K562 (cell line): ENCODE measurements around the gene GLRX5. TPM values are rescaled to one million over a fixed set of nuclear protein-coding genes. Genes with fewer than 3 reads are reported as not detected.
A peak's percentile ranks its signal among the peaks of the same experiment; 100 is the strongest.

Source experiments
- ATAC-seq: fragments of 200-7000 bp; cut with Tn5 transposase; 3 replicates; pipeline ENCODE4 v1.9.1; 2020; ENCODE audit warnings: moderate library complexity
- BruUV-seq: library from RNA; stranded (reverse); fragments of 400-500 nt; replicated peaks from 2 replicates; lab custom pipeline; 2021; lab: Mats Ljungman, UMichigan
- CTCF ChIA-PET: fragments of 300-600 bp; formaldehyde crosslinking; extraction: SDS; loops from one replicate; lab custom pipeline; 2021; ENCODE audit warnings: low intra/inter-chr PET ratio; lab: Yijun Ruan, JAX
- POLR2A ChIA-PET: fragments of 300-600, 350-650 bp; sonication (Branson Sonifier 250); formaldehyde crosslinking; extraction: SDS; loops from one replicate; lab custom pipeline; 2021; ENCODE audit warnings: antibody characterized with exemption, inconsistent platforms; lab: Yijun Ruan, JAX
- DNase-seq, 4 experiments: peaks; one replicate each; pipeline versions ENCODE4 v3.0.0 to v3.0.0-alpha.2; 2011 to 2018; ENCODE audit warnings: low spot score in 3 of 4, mixed read lengths in 3 of 4; ENCODE audit errors: extremely low read depth in 1 of 4
- FAIRE-seq: peaks from 2 replicates; lab custom pipeline; 2011; peaks lifted over from hg19 to GRCh38; lab: Jason Lieb, UNC
- H2AFZ ChIP-seq: 2 replicates; pipeline ENCODE4 v1.6.0; 2011; ENCODE audit warnings: low read depth, low read length, control low read depth, inconsistent platforms
- H3K27ac ChIP-seq: fragments of 200-600 bp; 3 replicates; pipeline ENCODE4 v1.8.0; 2011; ENCODE audit warnings: low read depth, mild to moderate bottlenecking, control low read depth, inconsistent platforms, low read length, moderate library complexity, mixed read lengths; ENCODE audit errors: extremely low read depth
- H3K27me3 ChIP-seq, 2 experiments: fragments of 300-600 bp in 1 of 2; 2 replicates in 1 of 2; 3 replicates in 1 of 2; pipeline versions ENCODE4 v1.6.0 to v1.8.0; 2011; ENCODE audit warnings: inconsistent platforms in 2 of 2, low read length in 2 of 2, mild to moderate bottlenecking in 1 of 2, mixed read lengths in 1 of 2, moderate library complexity in 1 of 2; ENCODE audit not compliant: control insufficient read depth in 2 of 2, insufficient read depth in 2 of 2
- H3K36me3 ChIP-seq: fragments of 300-600 bp; 3 replicates; pipeline ENCODE4 v1.8.0; 2011; ENCODE audit warnings: mild to moderate bottlenecking, low read length, inconsistent platforms; ENCODE audit not compliant: control insufficient read depth, insufficient read depth
- H3K4me1 ChIP-seq, 2 experiments: fragments of 200-600 bp in 1 of 2; replicated peaks in 1 of 2; 2 replicates in 1 of 2; 3 replicates in 1 of 2; pipeline versions ENCODE4 v1.5.1 to v1.8.0; 2011; ENCODE audit warnings: inconsistent platforms in 2 of 2, low read length in 2 of 2, mild to moderate bottlenecking in 1 of 2, mixed read lengths in 1 of 2, moderate library complexity in 1 of 2; ENCODE audit not compliant: control insufficient read depth in 2 of 2, insufficient read depth in 2 of 2
- H3K4me2 ChIP-seq: 2 replicates; pipeline ENCODE4 v1.6.1; 2011; ENCODE audit warnings: low read length, control low read depth, inconsistent platforms, mixed read lengths; ENCODE audit not compliant: insufficient read depth
- H3K4me3 ChIP-seq: fragments of 200-600 bp; sonication (generic), shearing (Covaris generic); 2 replicates; pipeline ENCODE4 v1.5.1; 2016; ENCODE audit warnings: control low read depth, inconsistent platforms
- H3K79me2 ChIP-seq: fragments of 200-600 bp; 3 replicates; pipeline ENCODE4 v1.8.0; 2011; ENCODE audit warnings: low read length, inconsistent platforms; ENCODE audit not compliant: control insufficient read depth, insufficient read depth
- H3K9ac ChIP-seq, 2 experiments: 2 replicates each; pipeline versions ENCODE4 v1.6.0 to v1.6.1; 2011; ENCODE audit warnings: low read depth in 2 of 2, low read length in 2 of 2, control low read depth in 1 of 2, inconsistent platforms in 1 of 2, mild to moderate bottlenecking in 1 of 2, mixed read lengths in 1 of 2; ENCODE audit not compliant: insufficient read depth in 1 of 2
- H3K9me1 ChIP-seq: one replicate; pipeline ENCODE4 v1.6.0; 2011; ENCODE audit warnings: inconsistent platforms, mild to moderate bottlenecking, low read length, moderate library complexity; ENCODE audit not compliant: control insufficient read depth, insufficient read depth
- H3K9me3 ChIP-seq: replicated peaks from 2 replicates; pipeline ENCODE4 v1.5.1; 2011; ENCODE audit warnings: low read depth, low read length, inconsistent platforms; ENCODE audit not compliant: control insufficient read depth, insufficient read depth
- H4K20me1 ChIP-seq: replicated peaks from 2 replicates; pipeline ENCODE4 v1.6.1; 2011; ENCODE audit warnings: low read length, inconsistent platforms, mixed read lengths; ENCODE audit not compliant: control insufficient read depth, insufficient read depth
- ADNP ChIP-seq: fragments of 200-800 bp; sonication (Bioruptor generic); IDR thresholded peaks from 2 replicates; pipeline ENCODE4 v1.6.1; 2016; ENCODE audit warnings: missing genetic modification characterization, missing compliant biosample characterization
- BCOR ChIP-seq: fragments of 450-650 bp; IDR thresholded peaks from 2 replicates; pipeline ENCODE4 v1.6.1; 2016
- CHD4 ChIP-seq: fragments of 200-600 bp; sonication (generic); IDR thresholded peaks from 3 replicates; pipeline ENCODE4 v1.6.1; 2012; ENCODE audit warnings: low read depth, mild to moderate bottlenecking, mixed read lengths, low read length, inconsistent platforms; ENCODE audit not compliant: insufficient read depth, insufficient replicate concordance, poor library complexity, severe bottlenecking
- HDAC2 ChIP-seq: fragments of 450-650 bp; IDR thresholded peaks from 2 replicates; pipeline ENCODE4 v1.6.1; 2016; ENCODE audit warnings: mild to moderate bottlenecking
- KAT7 ChIP-seq: sonication (generic); formaldehyde crosslinking; IDR thresholded peaks from 2 replicates; pipeline ENCODE4 v1.8.0; 2022; ENCODE audit warnings: missing genetic modification reagents, mild to moderate bottlenecking, borderline replicate concordance
- KDM1A ChIP-seq, 2 experiments: fragments of 450-650 bp; IDR thresholded peaks; 2 replicates each; pipeline ENCODE4 v1.6.1; 2016; ENCODE audit warnings: mild to moderate bottlenecking in 2 of 2
- PHF21A ChIP-seq: fragments of 450-650 bp; IDR thresholded peaks from 2 replicates; pipeline ENCODE4 v1.6.1; 2017; ENCODE audit warnings: low read depth, borderline replicate concordance
- RBM25 ChIP-seq: fragments of 200-400 bp; formaldehyde crosslinking; IDR thresholded peaks from 2 replicates; pipeline ENCODE4 v1.6.1; 2018; ENCODE audit warnings: low read length, low read depth, moderate library complexity; ENCODE audit not compliant: severe bottlenecking
- SMARCA5 ChIP-seq: fragments of 450-650 bp; IDR thresholded peaks from 2 replicates; pipeline ENCODE4 v1.6.1; 2016
- ZNF696 ChIP-seq: fragments of 250-450 bp; sonication (Bioruptor Pico); conservative IDR thresholded peaks from 2 replicates; pipeline ENCODE4 v1.4.0; 2020; ENCODE audit warnings: mild to moderate bottlenecking, moderate library complexity
- WGBS: fragments of 100-300 bp; shearing (Covaris generic); methylation state at CpG from one replicate; pipeline ENCODE4 v1.1.6; 2016; ENCODE audit warnings: low coverage, mixed read lengths; ENCODE audit not compliant: insufficient coverage; ENCODE audit errors: missing lambda C conversion rate; 5-methylcytosine and 5-hydroxymethylcytosine counted together
- in situ Hi-C: fragments of 300-500 bp; cut with MboI; formaldehyde crosslinking; loops from 4 replicates; pipeline ENCODE4 v1.15.0; 2018; ENCODE audit warnings: inconsistent platforms, mixed read lengths
- intact Hi-C: fragments of 100-400 bp; cut with micrococcal nuclease; formaldehyde crosslinking; loops from 2 replicates; pipeline ENCODE4 v1.14.2; 2022
- polyA plus RNA-seq, 8 experiments: library from polyadenylated mRNA; depleted of rRNA in 4 of 8; stranded (reverse) in 5 of 8; unstranded in 3 of 8; fragments of >200 nt; fragmentation: Nextera tagmentation in 2 of 8; fragmentation: Illumina TruSeq in 1 of 8; extraction: Ambion mirVana in 2 of 8; extraction: Trizol in 1 of 8; gene quantifications; 2 replicates each; pipeline versions ENCODE4 v1.2.1 to v1.2.3, GENCODE V29; 2011 to 2014; ENCODE audit warnings: inconsistent platforms in 1 of 8, missing spikeins in 1 of 8
- total RNA-seq, 7 experiments: library from RNA; depleted of rRNA in 6 of 7; stranded (reverse); fragments of >200 nt in 6 of 7; fragmentation: Illumina TruSeq in 2 of 7; extraction: Trizol in 2 of 7; gene quantifications; 2 replicates each; pipeline versions ENCODE4 v1.2.1 to v1.2.3, GENCODE V29; 2011 to 2021; ENCODE audit warnings: low replicate concordance in 1 of 7
- TF ChIP-seq, protein P1 (sequence below): sonication (generic); formaldehyde crosslinking; IDR thresholded peaks from 2 replicates; pipeline ENCODE4 v1.8.0; 2022; ENCODE audit warnings: mild to moderate bottlenecking, missing genetic modification reagents
- TF ChIP-seq, protein P2 (sequence below): sonication (generic); formaldehyde crosslinking; IDR thresholded peaks from 2 replicates; pipeline ENCODE4 v1.8.1; 2023; ENCODE audit warnings: mild to moderate bottlenecking, missing genetic modification reagents, moderate library complexity
- TF ChIP-seq, protein P3 (sequence below): fragments of 150-350 bp; IDR thresholded peaks from 2 replicates; pipeline ENCODE4 v1.6.1; 2014; ENCODE audit warnings: low read depth, mild to moderate bottlenecking, low read length, borderline replicate concordance
- TF ChIP-seq, protein P4 (sequence below): fragments of 250-450 bp; sonication (Bioruptor Pico); IDR thresholded peaks from 2 replicates; pipeline ENCODE4 v1.8.0; 2021; ENCODE audit warnings: moderate library complexity, mild to moderate bottlenecking, inconsistent platforms

The GLRX5 gene
- total and polyA plus RNA-seq, 9 of the 15 experiments (the other 6 are each of a cell fraction or from before 2014, with no cell fraction given) = 16.7 to 96.8 (median 66.8) TPM

DNA sequence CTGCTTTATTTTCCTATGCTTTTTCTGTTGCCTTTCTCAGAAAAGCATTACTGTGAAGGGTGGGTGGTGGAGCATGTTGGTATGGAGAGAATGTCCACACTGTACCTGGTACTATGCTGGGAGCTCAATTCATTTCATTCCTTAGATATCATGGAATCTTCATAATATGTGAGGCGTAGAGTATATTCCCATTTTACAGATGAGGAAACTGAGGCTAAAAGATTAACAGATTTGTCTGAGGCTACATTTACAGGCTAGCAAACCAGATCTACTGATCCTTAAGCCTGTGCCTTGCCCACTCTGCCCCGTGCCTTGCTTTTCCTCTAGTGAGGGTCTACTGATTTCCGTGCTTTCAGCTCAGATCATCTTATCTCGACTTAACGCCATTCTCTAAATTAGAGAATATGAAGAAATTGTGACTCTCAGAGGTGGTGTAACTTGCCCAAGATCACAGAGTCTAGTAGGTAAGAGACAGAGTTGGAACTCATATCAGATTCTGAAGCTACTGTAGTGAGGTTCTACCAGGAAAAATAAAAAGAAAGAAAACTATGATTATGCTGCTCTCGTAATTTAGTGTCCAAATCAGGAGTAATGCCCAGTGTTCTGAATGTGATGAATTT is 5.5 kb downstream of the GLRX5 start:
- peak overlapping the region; percentile 50 for H3K4me2 ChIP-seq
- peaks cover 99% of the 10 kb centered on the region for H3K79me2 ChIP-seq
- no peak for ATAC-seq
- in situ Hi-C loops (no loop called here), intact Hi-C loops (no loop called here)
- FAIRE-seq = peak; percentile 6
- ChIA-PET CTCF (no interaction called here), POLR2A (no interaction called here)
- H3K4me1 ChIP-seq = peaks cover 15 to 63% of the 10 kb centered on the region in 2 experiments
- H3K36me3 ChIP-seq = peaks cover 30% of the 10 kb centered on the region
- no peaks in the 10 kb centered on the region for H3K9me1 ChIP-seq
- no peak for DNase-seq
- peak overlapping the region in 1 of 2 experiments; percentile 12; a peak in 1 of 4 replicates for H3K9ac ChIP-seq
- peaks cover 28% of the 10 kb centered on the region; the same call in 1 of the 2 replicates for H4K20me1 ChIP-seq
- no peak overlapping the region; the same call in 1 of the 3 replicates for H3K27ac ChIP-seq
- no peaks in the 10 kb centered on the region for H3K9me3 ChIP-seq
- H3K27me3 ChIP-seq = no peaks in the 10 kb centered on the region
- WGBS = 65% methylated on average over 6 of the region's 6 CpGs
- no peak overlapping the region for H3K4me3 ChIP-seq
- BruUV-seq = no TSS peak
- no peak overlapping the region for H2AFZ ChIP-seq
- TF ChIP-seq ADNP (tag) (peak; percentile 82), CHD4 (peak; percentile 76), KAT7 (CRISPR knock-in tag) (no peak), BCOR (peak; percentile 53; the same call in 1 of the 2 replicates), HDAC2 (0 out of 2 replicates have a peak, but pooled peaks have one; percentile 26), SMARCA5 (0 out of 2 replicates have a peak, but pooled peaks have one; percentile 28), RBM25 (peak; percentile 95), PHF21A (no peak), ZNF696 (no peak), KDM1A (IDR thresholded peaks at IDR 0.05) (peak; percentile 53 to 64; a peak in 2 of 4 replicates)
- TF ChIP-seq, protein P1, sequence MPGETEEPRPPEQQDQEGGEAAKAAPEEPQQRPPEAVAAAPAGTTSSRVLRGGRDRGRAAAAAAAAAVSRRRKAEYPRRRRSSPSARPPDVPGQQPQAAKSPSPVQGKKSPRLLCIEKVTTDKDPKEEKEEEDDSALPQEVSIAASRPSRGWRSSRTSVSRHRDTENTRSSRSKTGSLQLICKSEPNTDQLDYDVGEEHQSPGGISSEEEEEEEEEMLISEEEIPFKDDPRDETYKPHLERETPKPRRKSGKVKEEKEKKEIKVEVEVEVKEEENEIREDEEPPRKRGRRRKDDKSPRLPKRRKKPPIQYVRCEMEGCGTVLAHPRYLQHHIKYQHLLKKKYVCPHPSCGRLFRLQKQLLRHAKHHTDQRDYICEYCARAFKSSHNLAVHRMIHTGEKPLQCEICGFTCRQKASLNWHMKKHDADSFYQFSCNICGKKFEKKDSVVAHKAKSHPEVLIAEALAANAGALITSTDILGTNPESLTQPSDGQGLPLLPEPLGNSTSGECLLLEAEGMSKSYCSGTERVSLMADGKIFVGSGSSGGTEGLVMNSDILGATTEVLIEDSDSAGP = no peak
- TF ChIP-seq, protein P2, sequence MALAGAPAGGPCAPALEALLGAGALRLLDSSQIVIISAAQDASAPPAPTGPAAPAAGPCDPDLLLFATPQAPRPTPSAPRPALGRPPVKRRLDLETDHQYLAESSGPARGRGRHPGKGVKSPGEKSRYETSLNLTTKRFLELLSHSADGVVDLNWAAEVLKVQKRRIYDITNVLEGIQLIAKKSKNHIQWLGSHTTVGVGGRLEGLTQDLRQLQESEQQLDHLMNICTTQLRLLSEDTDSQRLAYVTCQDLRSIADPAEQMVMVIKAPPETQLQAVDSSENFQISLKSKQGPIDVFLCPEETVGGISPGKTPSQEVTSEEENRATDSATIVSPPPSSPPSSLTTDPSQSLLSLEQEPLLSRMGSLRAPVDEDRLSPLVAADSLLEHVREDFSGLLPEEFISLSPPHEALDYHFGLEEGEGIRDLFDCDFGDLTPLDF (CRISPR knock-in tag) = no peak
- TF ChIP-seq, protein P3, sequence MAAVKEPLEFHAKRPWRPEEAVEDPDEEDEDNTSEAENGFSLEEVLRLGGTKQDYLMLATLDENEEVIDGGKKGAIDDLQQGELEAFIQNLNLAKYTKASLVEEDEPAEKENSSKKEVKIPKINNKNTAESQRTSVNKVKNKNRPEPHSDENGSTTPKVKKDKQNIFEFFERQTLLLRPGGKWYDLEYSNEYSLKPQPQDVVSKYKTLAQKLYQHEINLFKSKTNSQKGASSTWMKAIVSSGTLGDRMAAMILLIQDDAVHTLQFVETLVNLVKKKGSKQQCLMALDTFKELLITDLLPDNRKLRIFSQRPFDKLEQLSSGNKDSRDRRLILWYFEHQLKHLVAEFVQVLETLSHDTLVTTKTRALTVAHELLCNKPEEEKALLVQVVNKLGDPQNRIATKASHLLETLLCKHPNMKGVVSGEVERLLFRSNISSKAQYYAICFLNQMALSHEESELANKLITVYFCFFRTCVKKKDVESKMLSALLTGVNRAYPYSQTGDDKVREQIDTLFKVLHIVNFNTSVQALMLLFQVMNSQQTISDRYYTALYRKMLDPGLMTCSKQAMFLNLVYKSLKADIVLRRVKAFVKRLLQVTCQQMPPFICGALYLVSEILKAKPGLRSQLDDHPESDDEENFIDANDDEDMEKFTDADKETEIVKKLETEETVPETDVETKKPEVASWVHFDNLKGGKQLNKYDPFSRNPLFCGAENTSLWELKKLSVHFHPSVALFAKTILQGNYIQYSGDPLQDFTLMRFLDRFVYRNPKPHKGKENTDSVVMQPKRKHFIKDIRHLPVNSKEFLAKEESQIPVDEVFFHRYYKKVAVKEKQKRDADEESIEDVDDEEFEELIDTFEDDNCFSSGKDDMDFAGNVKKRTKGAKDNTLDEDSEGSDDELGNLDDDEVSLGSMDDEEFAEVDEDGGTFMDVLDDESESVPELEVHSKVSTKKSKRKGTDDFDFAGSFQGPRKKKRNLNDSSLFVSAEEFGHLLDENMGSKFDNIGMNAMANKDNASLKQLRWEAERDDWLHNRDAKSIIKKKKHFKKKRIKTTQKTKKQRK = no peak
- TF ChIP-seq, protein P4, sequence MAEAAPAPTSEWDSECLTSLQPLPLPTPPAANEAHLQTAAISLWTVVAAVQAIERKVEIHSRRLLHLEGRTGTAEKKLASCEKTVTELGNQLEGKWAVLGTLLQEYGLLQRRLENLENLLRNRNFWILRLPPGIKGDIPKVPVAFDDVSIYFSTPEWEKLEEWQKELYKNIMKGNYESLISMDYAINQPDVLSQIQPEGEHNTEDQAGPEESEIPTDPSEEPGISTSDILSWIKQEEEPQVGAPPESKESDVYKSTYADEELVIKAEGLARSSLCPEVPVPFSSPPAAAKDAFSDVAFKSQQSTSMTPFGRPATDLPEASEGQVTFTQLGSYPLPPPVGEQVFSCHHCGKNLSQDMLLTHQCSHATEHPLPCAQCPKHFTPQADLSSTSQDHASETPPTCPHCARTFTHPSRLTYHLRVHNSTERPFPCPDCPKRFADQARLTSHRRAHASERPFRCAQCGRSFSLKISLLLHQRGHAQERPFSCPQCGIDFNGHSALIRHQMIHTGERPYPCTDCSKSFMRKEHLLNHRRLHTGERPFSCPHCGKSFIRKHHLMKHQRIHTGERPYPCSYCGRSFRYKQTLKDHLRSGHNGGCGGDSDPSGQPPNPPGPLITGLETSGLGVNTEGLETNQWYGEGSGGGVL = no peak
